ENCODE results near the gene SFXN4. TPM values are rescaled to one million over a fixed set of nuclear protein-coding genes. Genes with fewer than 3 reads are reported as not detected.
"Not testable (repeated sequence)": the region's sequence is repeated elsewhere in the genome, so short reads cannot be mapped to it uniquely, and the experiment has no call there.

SFXN4 gene
- total RNA-seq, 2 donors from 2014 or later: 8.3 to 9.5 TPM

- Mint-ChIP-seq H3K4me1 (peaks cover 12% of the 10 kb centered on the region), H3K27ac (no peak overlapping the region), H3K27me3 (no peaks in the 10 kb centered on the region), H3K36me3 (ENCODE audit: low read depth) (peaks cover 6% of the 10 kb centered on the region), H3K4me3 (no peak overlapping the region)
- no peak for DNase-seq
- no peak for ATAC-seq
- no peaks in the 10 kb centered on the region for H3K9me3 ChIP-seq (ENCODE audit: control insufficient read depth, low read length, poor library complexity, severe bottlenecking)
Observed at GRCh38 chr10:119125942-119126341, 39.6 kb downstream of the SFXN4 start.

- no peak for DNase-seq
- Mint-ChIP-seq H3K27me3 (no peaks in the 10 kb centered on the region), H3K4me3 (no peak overlapping the region), H3K27ac (no peak overlapping the region), H3K4me1 (no peaks in the 10 kb centered on the region), H3K36me3 (ENCODE audit: low read depth) (peaks cover 1% of the 10 kb centered on the region)
- ATAC-seq: no peak
- H3K9me3 ChIP-seq (ENCODE audit: control insufficient read depth, low read length, poor library complexity, severe bottlenecking): no peaks in the 10 kb centered on the region
Observed at GRCh38 chr10:119120875-119121274, 44.6 kb downstream of the SFXN4 start.

DNA sequence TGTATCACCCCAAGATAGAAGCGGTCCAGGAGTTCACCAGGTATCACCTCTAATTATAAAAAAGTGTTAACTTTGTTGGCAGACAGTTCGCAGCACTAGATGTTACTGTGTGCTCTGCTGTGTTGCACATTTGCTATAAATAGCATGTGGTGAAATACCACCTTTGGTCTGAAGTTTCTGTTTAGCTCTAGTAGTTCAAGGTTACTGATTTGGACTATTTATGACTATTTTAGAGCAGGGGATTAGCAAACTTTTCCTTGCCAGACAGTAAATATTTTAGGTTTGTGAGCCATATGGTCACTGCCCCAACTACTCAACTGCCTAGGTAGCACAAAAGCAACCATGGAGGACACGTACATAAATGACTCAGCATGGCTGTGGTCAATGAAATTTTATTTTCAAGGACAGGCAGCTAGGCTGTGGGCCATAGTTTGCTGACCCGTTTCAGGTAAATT is 45.1 kb downstream of the SFXN4 start:
- H3K9me3 ChIP-seq (ENCODE audit: control insufficient read depth, low read length, poor library complexity, severe bottlenecking): no peaks in the 10 kb centered on the region
- no peak overlapping the region for H3K4me3 Mint-ChIP-seq
- H3K27me3 Mint-ChIP-seq: no peaks in the 10 kb centered on the region
- H3K27ac Mint-ChIP-seq: no peak overlapping the region
- H3K4me1 Mint-ChIP-seq: no peaks in the 10 kb centered on the region
- no peak for DNase-seq
- H3K36me3 Mint-ChIP-seq (ENCODE audit: low read depth): no peaks in the 10 kb centered on the region
- no peak for ATAC-seq

DNA sequence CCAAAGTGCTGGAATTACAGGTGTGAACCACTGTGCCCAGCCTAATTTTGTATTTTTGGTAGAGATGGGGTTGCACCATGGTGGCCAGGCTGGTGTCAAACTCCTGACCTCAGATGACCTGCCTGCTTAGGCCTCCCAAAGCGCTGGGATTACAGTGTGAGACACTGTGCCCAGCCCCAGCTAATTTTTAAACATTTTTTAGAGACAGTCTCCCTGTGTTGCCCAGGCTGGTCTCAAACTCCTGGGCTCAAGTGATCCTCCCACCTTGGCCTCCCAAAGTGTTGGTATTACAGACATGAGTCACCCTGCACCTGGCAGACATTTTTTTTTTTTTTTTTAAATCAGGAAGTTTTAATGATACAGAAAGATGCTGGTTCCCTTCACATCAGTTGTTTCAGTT is 46.1 kb downstream of the SFXN4 start:
- no peaks in the 10 kb centered on the region for H3K36me3 Mint-ChIP-seq (ENCODE audit: low read depth)
- no peak for ATAC-seq
- H3K4me3 Mint-ChIP-seq: no peak overlapping the region
- H3K4me1 Mint-ChIP-seq: peaks cover 1% of the 10 kb centered on the region
- H3K27me3 Mint-ChIP-seq: no peaks in the 10 kb centered on the region
- no peak for DNase-seq
- no peak overlapping the region for H3K27ac Mint-ChIP-seq
- H3K9me3 ChIP-seq (ENCODE audit: control insufficient read depth, low read length, poor library complexity, severe bottlenecking): no peaks in the 10 kb centered on the region

DNA sequence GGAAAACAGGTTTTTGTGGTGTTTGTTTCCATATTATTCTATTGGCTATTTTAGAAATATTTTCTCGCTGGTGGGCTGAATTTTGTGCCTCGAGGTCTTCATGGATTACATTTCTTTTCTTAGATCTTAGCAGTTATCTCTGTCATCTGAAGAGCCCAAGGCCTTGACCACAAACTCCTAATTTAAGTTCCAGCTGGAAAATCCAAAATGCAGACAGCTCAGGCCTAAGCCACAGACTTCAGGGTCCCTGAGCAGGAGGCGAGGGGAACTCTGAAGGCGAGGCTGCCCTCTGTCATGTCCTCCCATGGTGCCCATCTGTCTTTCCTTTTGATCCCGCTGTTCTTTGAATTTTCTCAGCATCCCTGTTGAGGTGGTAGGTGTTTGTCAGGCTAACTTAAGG is 47.3 kb downstream of the SFXN4 start:
- Mint-ChIP-seq H3K27me3 (no peaks in the 10 kb centered on the region), H3K4me3 (no peak overlapping the region), H3K36me3 (ENCODE audit: low read depth) (peaks cover 4% of the 10 kb centered on the region), H3K4me1 (peaks cover 8% of the 10 kb centered on the region), H3K27ac (no peak overlapping the region)
- ATAC-seq (no peak), DNase-seq (no peak)
- H3K9me3 ChIP-seq (ENCODE audit: control insufficient read depth, low read length, poor library complexity, severe bottlenecking): no peaks in the 10 kb centered on the region

GRCh38 chr10:119116326-119116951 is 49.1 kb downstream of the SFXN4 start:
- Mint-ChIP-seq H3K4me1 (peaks cover 8% of the 10 kb centered on the region), H3K36me3 (ENCODE audit: low read depth) (peaks cover 6% of the 10 kb centered on the region), H3K4me3 (no peak overlapping the region), H3K27ac (no peak overlapping the region), H3K27me3 (no peaks in the 10 kb centered on the region)
- ATAC-seq (no peak), DNase-seq (no peak)
- H3K9me3 ChIP-seq (ENCODE audit: control insufficient read depth, low read length, poor library complexity, severe bottlenecking): no peaks in the 10 kb centered on the region

- peaks cover 6% of the 10 kb centered on the region for H3K36me3 Mint-ChIP-seq (ENCODE audit: low read depth)
- ATAC-seq (no peak), DNase-seq (no peak)
- no peaks in the 10 kb centered on the region for H3K27me3 Mint-ChIP-seq
- peaks cover 8% of the 10 kb centered on the region for H3K4me1 Mint-ChIP-seq
- H3K4me3 Mint-ChIP-seq: no peak overlapping the region
- H3K27ac Mint-ChIP-seq: no peak overlapping the region
- no peaks in the 10 kb centered on the region for H3K9me3 ChIP-seq (ENCODE audit: control insufficient read depth, low read length, poor library complexity, severe bottlenecking)
Observed at GRCh38 chr10:119115926-119116325, 49.6 kb downstream of the SFXN4 start.

- peak overlapping the region; percentile 34 for H3K27ac Mint-ChIP-seq
- no peak overlapping the region for H3K4me3 Mint-ChIP-seq
- H3K36me3 Mint-ChIP-seq (ENCODE audit: low read depth): peaks cover 6% of the 10 kb centered on the region
- no peak for DNase-seq
- peaks cover 8% of the 10 kb centered on the region for H3K4me1 Mint-ChIP-seq
- no peaks in the 10 kb centered on the region for H3K9me3 ChIP-seq (ENCODE audit: control insufficient read depth, low read length, poor library complexity, severe bottlenecking)
- ATAC-seq: peak; percentile 14
- H3K27me3 Mint-ChIP-seq: no peaks in the 10 kb centered on the region
Observed at GRCh38 chr10:119113751-119114732, 51.5 kb downstream of the SFXN4 start.

GRCh38 chr10:119112056-119112455 is 53.5 kb downstream of the SFXN4 start:
- no peaks in the 10 kb centered on the region for H3K9me3 ChIP-seq (ENCODE audit: control insufficient read depth, low read length, poor library complexity, severe bottlenecking)
- ATAC-seq (no peak), DNase-seq (no peak)
- Mint-ChIP-seq H3K27me3 (no peaks in the 10 kb centered on the region), H3K36me3 (ENCODE audit: low read depth) (peaks cover 6% of the 10 kb centered on the region), H3K27ac (peak overlapping the region; percentile 14), H3K4me3 (no peak overlapping the region), H3K4me1 (peaks cover 11% of the 10 kb centered on the region)

GRCh38 chr10:119107771-119108170 is 57.7 kb downstream of the SFXN4 start:
- H3K27ac Mint-ChIP-seq; H3K27me3 Mint-ChIP-seq; H3K4me3 Mint-ChIP-seq; DNase-seq; ATAC-seq; H3K9me3 ChIP-seq (ENCODE audit: control insufficient read depth, low read length, poor library complexity, severe bottlenecking); H3K36me3 Mint-ChIP-seq (ENCODE audit: low read depth): not testable (repeated sequence)
- H3K4me1 Mint-ChIP-seq: peaks cover 13% of the 10 kb centered on the region

GRCh38 chr10:119107106-119107505 is 58.4 kb downstream of the SFXN4 start:
- H3K27me3 Mint-ChIP-seq; DNase-seq; H3K27ac Mint-ChIP-seq; ATAC-seq; H3K36me3 Mint-ChIP-seq (ENCODE audit: low read depth); H3K4me3 Mint-ChIP-seq; H3K9me3 ChIP-seq (ENCODE audit: control insufficient read depth, low read length, poor library complexity, severe bottlenecking): not testable (repeated sequence)
- peaks cover 17% of the 10 kb centered on the region for H3K4me1 Mint-ChIP-seq

DNA sequence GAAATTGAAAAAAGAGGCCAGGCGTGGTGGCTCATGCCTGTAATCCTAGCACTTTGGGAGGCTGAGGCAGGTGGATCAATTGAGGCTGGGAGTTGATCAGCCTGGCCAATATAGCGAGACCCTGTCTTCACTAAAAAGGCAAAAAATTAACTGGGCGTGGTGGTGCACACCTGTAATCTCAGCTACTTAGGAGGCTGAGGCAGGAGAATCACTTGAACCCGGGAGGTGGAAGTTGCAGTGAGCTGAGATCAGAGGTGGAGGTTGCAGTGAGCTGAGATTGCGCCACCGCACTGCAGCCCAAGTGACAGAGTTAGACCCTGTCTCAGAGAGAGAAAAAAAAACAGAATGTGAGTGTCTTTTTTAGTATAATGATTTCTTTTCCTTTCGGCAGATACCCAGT is 59.6 kb downstream of the SFXN4 start:
- DNase-seq; H3K9me3 ChIP-seq (ENCODE audit: control insufficient read depth, low read length, poor library complexity, severe bottlenecking); H3K36me3 Mint-ChIP-seq (ENCODE audit: low read depth); H3K27me3 Mint-ChIP-seq; ATAC-seq: not testable (repeated sequence)
- H3K4me1 Mint-ChIP-seq: peaks cover 18% of the 10 kb centered on the region
- peak overlapping the region; percentile 90 for H3K4me3 Mint-ChIP-seq
- peak overlapping the region; percentile 4 for H3K27ac Mint-ChIP-seq

GRCh38 chr10:119105155-119105554 is 60.4 kb downstream of the SFXN4 start:
- peak overlapping the region; percentile 90 for H3K4me3 Mint-ChIP-seq
- H3K9me3 ChIP-seq (ENCODE audit: control insufficient read depth, low read length, poor library complexity, severe bottlenecking): no peaks in the 10 kb centered on the region
- H3K27me3 Mint-ChIP-seq: no peaks in the 10 kb centered on the region
- no peak for DNase-seq
- H3K27ac Mint-ChIP-seq: peak overlapping the region; percentile 49
- peaks cover 21% of the 10 kb centered on the region for H3K4me1 Mint-ChIP-seq
- no peak for ATAC-seq
- H3K36me3 Mint-ChIP-seq (ENCODE audit: low read depth): no peaks in the 10 kb centered on the region
